ENCODE data around the gene STPG2.

The STPG2 gene

GRCh38 chr4:97938141-97938540 is 205.1 kb downstream of the STPG2 start:
- no peak for DNase-seq

GRCh38 chr4:97924341-97924958 is 218.8 kb downstream of the STPG2 start:
- DNase-seq, result no peak

GRCh38 chr4:97923096-97923495 is 220.2 kb downstream of the STPG2 start:
- no peak for DNase-seq

DNA sequence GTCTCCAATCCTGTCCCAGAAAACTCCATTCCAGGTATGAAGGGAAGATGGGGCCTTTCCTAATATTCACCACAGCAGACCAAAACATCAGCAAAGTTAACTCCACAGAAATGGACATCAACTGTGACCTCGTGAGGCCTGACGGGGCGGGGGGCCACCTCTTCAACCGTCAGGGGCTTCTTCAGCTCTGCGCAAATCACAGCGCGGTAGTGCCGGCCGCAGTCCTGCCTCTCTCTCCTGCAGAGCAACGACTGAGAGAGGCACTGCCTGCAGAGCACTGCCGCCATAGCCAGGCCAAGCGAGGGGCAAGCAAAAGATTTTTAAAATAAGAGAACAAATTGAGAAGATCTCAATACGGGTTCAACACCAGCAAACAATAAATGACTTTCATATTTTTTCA is 226.2 kb downstream of the STPG2 start:
- DNase-seq, result no peak

- DNase-seq, result no peak
Measured at GRCh38 chr4:97912156-97912555, 231.1 kb downstream of the STPG2 start.

DNA sequence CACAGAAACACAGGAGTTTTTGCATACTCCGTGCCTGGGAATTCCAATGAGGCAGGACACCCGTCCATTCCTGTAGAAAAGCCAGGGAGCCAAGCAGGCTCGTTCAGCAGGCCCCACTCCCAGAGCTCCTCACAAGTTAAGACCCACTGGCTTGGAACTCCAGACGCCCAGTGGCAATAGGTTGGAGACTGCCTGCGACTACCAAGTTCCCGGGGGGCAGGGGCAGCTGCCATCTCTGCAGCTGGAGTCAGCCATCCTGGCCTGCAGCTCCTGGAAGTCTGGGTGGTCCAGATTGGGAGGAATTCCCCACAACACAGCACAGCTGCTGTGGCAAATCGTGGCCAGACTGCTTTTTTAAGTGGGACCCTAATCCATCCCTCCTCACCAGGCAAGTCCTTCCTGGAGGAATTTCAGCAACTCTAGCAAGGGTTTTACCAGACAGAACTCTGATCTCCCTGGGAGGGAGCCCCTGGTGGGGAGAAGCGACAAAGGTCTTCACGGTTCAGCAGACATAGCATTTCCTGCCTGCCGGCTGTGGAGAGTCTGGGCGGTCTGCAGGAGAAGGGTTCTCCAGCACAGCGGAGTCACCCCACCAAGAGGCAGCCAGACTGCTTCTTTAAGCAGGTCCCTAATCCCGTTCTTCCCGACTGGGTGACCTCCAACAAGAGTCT is 231.9 kb downstream of the STPG2 start:
- no peak for DNase-seq

DNA sequence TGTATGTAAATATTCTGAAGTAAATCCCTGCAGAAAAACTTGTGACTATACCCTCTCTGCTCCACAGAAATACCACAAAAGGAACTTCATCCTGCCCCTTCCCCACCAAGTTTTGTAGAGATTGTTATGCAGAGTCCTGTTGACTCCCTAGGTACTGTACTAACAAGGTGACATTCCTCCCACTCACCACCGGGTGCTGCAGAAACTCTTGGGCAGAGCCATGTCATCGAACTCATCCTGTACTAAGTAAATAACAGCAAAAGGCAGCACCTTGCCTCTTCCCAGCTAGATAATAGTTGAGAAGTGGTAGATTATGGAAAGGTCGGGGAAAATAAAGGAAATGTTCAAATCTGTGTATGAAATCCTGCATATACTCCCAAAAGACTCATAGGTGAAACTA is 233.3 kb downstream of the STPG2 start:
- no peak for DNase-seq

- DNase-seq, result peak; percentile 0
Measured at GRCh38 chr4:97903436-97904189, 239.7 kb downstream of the STPG2 start.

GRCh38 chr4:97900229-97900628 is 243.0 kb downstream of the STPG2 start:
- DNase-seq, result no peak

- DNase-seq, result no peak
Measured at GRCh38 chr4:97892592-97893266, 250.5 kb downstream of the STPG2 start.

DNA sequence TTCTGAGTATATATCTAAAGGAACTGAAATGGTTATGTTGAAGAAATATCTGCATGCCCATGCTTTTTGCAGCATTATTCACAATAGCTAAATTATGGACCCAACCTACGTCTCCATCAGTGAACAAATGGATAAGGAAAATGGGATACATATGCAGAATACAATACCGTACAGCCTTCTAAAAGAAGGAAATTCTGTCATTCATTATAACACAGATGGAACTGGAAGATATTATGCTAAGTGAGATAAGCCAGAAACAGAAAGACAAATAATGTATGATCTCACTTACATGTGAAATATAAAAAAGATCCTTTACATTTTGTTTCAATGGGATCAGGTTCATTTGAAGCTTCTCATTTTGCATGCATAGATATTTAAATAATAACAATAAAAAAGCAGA is 263.3 kb downstream of the STPG2 start:
- no peak for DNase-seq

DNA sequence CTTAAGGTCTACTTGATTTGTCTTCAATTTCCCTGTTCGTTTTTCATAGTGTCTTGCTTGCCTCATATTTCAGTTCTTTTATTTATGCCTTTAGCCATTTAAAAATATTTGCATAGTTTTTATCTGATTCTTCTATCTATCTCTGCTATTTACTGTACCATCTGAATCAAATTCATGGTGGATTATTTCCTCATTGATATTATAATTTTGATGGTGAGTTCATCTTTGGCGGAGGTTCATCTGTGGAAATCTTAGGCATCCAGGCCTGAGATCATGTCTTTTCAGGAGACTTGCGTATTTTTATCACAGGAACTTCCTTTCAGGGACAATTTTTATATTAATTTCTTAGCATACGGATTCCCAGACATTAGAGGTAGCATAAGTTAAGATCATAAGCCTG is 275.2 kb downstream of the STPG2 start:
- no peak for DNase-seq

DNA sequence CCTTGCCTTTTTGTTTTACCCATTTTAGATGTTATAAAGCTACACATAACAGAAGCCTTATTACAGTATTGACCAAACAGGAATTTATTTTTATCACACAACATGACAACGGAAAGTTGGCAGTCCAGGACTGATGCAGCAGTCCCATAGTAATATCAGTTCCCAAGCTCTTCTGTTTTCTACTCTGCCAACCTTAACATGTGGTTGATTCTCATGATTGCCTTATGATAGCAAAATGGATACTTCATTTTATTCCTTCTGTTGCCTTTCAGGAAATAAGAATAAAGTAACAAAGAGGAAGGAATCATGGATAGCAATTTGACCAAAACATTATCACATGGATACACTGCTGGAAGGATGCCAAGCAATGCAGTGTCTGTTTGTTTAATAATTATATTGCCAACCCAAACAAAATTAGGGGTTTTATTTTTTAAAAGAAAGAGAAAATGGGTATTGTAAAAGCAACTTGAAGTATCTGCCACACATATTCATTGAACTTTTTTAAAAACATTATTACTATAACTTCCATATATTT is 275.7 kb downstream of the STPG2 start:
- DNase-seq, result no peak

DNA sequence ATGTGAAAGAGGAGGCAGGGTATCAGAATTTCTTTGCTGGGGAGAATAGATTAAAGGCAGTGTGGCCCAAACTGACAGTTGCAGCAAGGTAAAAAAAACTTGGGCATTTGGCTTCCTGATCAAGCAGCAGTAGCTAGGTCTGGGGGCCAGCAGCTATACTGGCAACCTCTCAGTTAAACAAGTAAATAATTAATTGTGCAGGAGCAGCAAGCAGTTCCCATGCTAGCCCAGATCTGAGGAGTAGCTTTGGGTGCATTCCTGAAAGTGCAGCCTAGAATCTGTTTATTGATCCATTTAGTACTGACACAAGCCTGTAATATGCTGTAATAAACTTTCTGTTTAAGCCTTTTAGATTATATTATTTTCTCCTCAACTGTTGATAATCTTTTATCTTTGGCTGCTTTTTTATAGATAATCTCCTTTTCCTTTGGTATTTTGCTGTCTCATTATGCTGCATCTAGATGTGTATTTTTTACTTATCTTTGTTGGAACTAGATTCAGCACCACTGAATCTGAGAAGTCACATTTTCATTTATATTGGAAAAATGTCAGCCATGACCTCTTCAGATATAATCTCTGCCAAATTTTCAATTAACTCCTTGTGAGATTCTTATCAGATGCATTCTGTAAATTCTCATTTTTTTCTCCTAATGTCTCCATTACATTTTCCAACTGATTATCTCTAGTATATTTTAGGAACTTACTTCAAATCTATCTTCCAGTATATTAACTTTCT is 276.3 kb downstream of the STPG2 start:
- no peak for DNase-seq

DNA sequence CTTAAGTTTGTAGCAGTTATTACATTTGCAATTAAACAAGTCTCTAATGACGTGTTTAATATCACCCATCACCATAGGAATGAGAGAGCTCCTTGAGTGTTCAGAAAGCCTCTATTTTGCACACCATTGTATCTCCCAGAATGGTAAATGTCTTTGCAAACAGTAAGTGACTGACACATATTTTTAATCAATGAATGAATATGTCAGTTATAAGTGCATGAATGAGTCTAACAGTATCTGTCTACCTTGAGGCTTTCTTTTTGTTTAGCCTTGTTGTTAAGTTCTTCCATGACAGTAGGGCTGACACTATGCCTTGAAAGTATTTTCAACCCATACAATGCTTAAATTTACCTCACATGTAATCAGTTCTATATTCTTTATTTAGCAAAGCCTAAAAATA is 292.2 kb downstream of the STPG2 start:
- no peak for DNase-seq

DNA sequence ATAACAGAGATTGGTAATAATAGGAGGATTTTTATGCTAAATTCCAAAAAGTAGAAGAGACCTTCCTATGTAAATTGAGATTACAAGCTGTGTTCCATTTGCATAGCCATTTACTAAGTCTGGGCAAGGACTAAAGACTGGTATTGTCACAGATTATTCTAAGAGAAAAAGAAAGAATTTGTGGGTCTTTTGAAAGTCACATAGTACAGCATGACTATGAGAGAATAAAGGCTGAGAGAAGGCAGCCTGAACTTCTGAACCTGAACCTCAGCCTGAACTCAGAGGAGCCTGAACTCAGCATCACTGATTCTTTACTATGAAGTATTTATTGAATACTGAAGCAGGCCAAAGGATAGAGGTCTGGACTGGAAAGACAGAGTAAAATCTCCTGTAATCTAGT is 297.5 kb downstream of the STPG2 start:
- DNase-seq, result no peak

DNA sequence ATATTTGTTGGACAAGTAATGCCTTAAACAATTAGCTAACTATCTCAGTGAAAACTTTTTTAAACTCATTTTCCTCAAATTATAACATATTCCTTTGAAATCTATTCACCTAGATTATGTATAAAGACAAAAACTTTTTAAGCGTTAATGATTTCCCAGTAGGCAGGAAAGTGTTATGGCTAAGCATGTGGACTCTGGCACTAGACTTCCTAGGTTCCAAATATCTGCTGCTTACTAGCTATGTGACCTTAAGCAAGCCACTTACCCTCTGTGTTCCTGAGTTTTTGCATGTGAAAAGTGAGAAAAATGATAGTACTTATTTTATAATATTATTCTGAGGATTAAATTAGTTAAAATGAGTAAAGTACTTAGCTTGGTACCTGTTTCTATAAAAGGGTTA is 301.8 kb downstream of the STPG2 start:
- no peak for DNase-seq

GRCh38 chr4:97836662-97837061 is 306.6 kb downstream of the STPG2 start:
- no peak for DNase-seq

GRCh38 chr4:97828646-97829045 is 314.6 kb downstream of the STPG2 start:
- no peak for DNase-seq

DNA sequence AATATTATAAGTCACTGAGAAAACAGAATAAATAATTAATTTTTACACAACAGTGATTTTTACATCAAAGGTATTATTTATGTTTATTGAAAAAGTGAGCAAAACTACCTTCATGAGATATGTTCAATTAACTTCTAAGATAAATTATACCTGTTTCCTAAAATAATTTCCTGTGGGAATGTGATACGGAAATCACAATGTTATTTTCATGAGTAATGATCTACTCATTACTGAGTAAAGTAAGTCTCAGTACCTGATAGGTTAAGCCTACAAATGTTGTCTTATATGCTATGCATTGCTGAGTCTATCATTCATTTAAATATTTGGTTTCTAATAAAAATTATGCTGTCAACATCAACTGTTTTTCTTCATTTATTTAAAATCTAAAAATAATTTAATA is 324.0 kb downstream of the STPG2 start:
- no peak for DNase-seq

DNA sequence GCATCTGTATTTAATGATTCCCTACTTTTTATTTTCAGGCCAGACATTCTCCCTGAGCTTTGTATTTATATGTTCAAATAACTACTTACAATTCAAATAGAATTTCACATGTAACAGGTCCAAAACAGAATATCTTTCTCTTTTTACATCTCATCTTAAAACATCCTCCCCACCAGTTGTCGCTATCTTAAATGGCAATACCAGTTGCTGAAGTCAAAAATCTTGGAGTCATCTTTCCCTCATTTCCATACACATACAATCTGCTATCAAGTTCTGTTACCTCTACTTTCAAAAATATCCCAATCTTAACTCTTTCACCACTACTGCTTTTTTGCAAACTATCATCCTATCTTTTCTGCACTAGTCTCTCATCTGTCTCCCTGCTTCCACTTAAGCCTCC is 330.5 kb downstream of the STPG2 start:
- DNase-seq, result no peak

GRCh38 chr4:97786306-97786920 is 356.9 kb downstream of the STPG2 start:
- no peak for DNase-seq

Data from NCI-H510A (cell line).